ENCODE measurements around the gene DYNC2H1.

DNA sequence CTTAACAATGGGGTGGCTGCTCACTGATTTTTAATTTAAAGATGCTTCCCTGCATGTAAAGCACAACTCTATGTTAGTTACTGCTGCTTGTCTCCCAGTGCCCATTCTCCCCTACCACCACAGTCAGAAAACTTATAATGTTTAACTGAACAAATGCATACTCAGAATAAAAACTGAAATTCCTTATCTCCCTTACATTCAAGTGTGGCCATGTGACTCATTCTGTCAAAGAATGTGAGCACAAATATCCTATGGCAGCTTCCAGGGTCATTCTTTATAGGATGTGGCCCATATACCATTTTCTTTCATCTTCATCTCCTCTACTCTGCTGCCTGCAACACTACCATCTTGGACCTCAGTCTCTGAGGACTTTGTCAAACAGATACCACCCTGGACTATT, 374.8 kb downstream of the DYNC2H1 start:
- TF ChIP-seq, protein P1, sequence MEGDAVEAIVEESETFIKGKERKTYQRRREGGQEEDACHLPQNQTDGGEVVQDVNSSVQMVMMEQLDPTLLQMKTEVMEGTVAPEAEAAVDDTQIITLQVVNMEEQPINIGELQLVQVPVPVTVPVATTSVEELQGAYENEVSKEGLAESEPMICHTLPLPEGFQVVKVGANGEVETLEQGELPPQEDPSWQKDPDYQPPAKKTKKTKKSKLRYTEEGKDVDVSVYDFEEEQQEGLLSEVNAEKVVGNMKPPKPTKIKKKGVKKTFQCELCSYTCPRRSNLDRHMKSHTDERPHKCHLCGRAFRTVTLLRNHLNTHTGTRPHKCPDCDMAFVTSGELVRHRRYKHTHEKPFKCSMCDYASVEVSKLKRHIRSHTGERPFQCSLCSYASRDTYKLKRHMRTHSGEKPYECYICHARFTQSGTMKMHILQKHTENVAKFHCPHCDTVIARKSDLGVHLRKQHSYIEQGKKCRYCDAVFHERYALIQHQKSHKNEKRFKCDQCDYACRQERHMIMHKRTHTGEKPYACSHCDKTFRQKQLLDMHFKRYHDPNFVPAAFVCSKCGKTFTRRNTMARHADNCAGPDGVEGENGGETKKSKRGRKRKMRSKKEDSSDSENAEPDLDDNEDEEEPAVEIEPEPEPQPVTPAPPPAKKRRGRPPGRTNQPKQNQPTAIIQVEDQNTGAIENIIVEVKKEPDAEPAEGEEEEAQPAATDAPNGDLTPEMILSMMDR (IDR thresholded peaks at IDR 0.05; ENCODE audit: low read depth, low read length) = no peak
- TF ChIP-seq EZH2phosphoT487 (IDR thresholded peaks at IDR 0.05; ENCODE audit: low read depth) = no peak
